GM19238 (cell line): ENCODE results near the gene PRAC2.

Experiments used
- DNase-seq: peaks from one replicate; pipeline ENCODE4 v3.0.0; 2011; ENCODE audit warnings: low spot score; ENCODE audit not compliant: insufficient read length

Gene PRAC2

GRCh38 chr17:48720266-48721008 lies 2.5 kb upstream of the PRAC2 start:
- no peak for DNase-seq

GRCh38 chr17:48721009-48721402 lies 2.0 kb upstream of the PRAC2 start:
- no peak for DNase-seq

GRCh38 chr17:48722201-48722907 lies 631 bp upstream of the PRAC2 start, which contains the start of gene PRAC1:
Gene PRAC1, minus strand, starts transcription at chr17:48722518. Its CDS starts 126 bp downstream, at chr17:48722392.
- no peak for DNase-seq

GRCh38 chr17:48723423-48724250 lies 652 bp downstream of the PRAC2 start:
- no peak for DNase-seq

GRCh38 chr17:48724251-48725003 lies 1.4 kb downstream of the PRAC2 start:
- DNase-seq = peak; percentile 42

GRCh38 chr17:48725004-48725287 lies 2.0 kb downstream of the PRAC2 start:
- DNase-seq = no peak

GRCh38 chr17:48725288-48726064 lies 2.5 kb downstream of the PRAC2 start:
- no peak for DNase-seq

- DNase-seq = no peak
Measured at GRCh38 chr17:48726114-48726915, 3.3 kb downstream of the PRAC2 start.

- DNase-seq = no peak
Measured at GRCh38 chr17:48726916-48727286, 3.9 kb downstream of the PRAC2 start.

GRCh38 chr17:48727415-48728175 lies 4.6 kb downstream of the PRAC2 start:
- DNase-seq = no peak

GRCh38 chr17:48728232-48729231 lies 5.5 kb downstream of the PRAC2 start, which contains the start of gene HOXB13:
Gene HOXB13, minus strand, starts transcription at chr17:48728750. Its CDS starts 157 bp downstream, at chr17:48728593.
- DNase-seq = no peak

- DNase-seq = no peak
Measured at GRCh38 chr17:48729335-48730239, 6.6 kb downstream of the PRAC2 start.

GRCh38 chr17:48730240-48730550 lies 7.2 kb downstream of the PRAC2 start:
- DNase-seq = no peak

GRCh38 chr17:48731355-48731754 lies 8.4 kb downstream of the PRAC2 start:
- no peak for DNase-seq

GRCh38 chr17:48732688-48733629 lies 10.0 kb downstream of the PRAC2 start:
- DNase-seq = no peak
